ENCODE results near the gene PSME3IP1. TPM values are rescaled to one million over a fixed set of nuclear protein-coding genes. Genes with fewer than 3 reads are reported as not detected.

Gene PSME3IP1
- total and polyA plus RNA-seq, 2 of the 8 experiments (the other 6 are each of a cell fraction or from before 2014, with no cell fraction given), result 95.1 to 98.3 TPM

- TF ChIP-seq SIX5 (IDR thresholded peaks at IDR 0.05; ENCODE audit: low read depth, low read length) (no peak), SAP30 (IDR thresholded peaks at IDR 0.05; ENCODE audit: insufficient read depth, insufficient replicate concordance, low read length) (peak; percentile 1), SIN3A (conservative IDR thresholded peaks at IDR 0.05 in 1 of 2, IDR thresholded peaks at IDR 0.05 in 1 of 2; ENCODE audit: low read depth in 1 of 2, low read length in 2 of 2) (0 out of 4 replicates have a peak, but pooled peaks of 1 of the 2 experiments have one; percentile 18), KDM4A (IDR thresholded peaks at IDR 0.05; ENCODE audit: low read depth, low read length, severe bottlenecking) (peak; percentile 30), ATF3 (IDR thresholded peaks at IDR 0.05; ENCODE audit: insufficient read depth, low read depth, low read length) (no peak), TAF1 (IDR thresholded peaks at IDR 0.05; ENCODE audit: low read depth, low read length) (no peak), POLR2AphosphoS5 (IDR thresholded peaks at IDR 0.05; ENCODE audit: low read depth, low read length) (no peak), RXRA (IDR thresholded peaks at IDR 0.05; ENCODE audit: insufficient read depth, low read depth, low read length) (no peak), NRF1 (IDR thresholded peaks at IDR 0.05; ENCODE audit: low read depth, low read length) (no peak), ZNF274 (IDR thresholded peaks at IDR 0.05; ENCODE audit: borderline replicate concordance, extremely low read depth, low read length) (no peak), CHD2 (IDR thresholded peaks at IDR 0.05; ENCODE audit: low read length) (no peak)
Measured at GRCh38 chr16:57186872-57187854, 1.3 kb upstream of the PSME3IP1 start (continued).
